NCI-H460 (cell line): ENCODE measurements around the gene CFAP99. TPM values are rescaled to one million over a fixed set of nuclear protein-coding genes. Genes with fewer than 3 reads are reported as not detected.
"Not testable (repeated sequence)": the region's sequence is repeated elsewhere in the genome, so short reads cannot be mapped to it uniquely, and the experiment has no call there.

Experiments
- DNase-seq: peaks from one replicate; pipeline ENCODE4 v3.0.0-alpha.2; 2016; ENCODE audit warnings: low read depth; ENCODE audit errors: extremely low read depth
- total RNA-seq: library from RNA; depleted of rRNA; stranded (reverse); fragments of >200 nt; shearing (Covaris generic); gene quantifications from 2 replicates; pipeline ENCODE4 v1.2.3, GENCODE V29; 2014

CFAP99 gene
- total RNA-seq, 1 experiment from 2014 or later: not detected

- no peak for DNase-seq
These were observed 46.3 kb downstream of the CFAP99 start for GRCh38 chr4:2465032-2465431.

- DNase-seq: not testable (repeated sequence)
These were observed 46.8 kb downstream of the CFAP99 start for GRCh38 chr4:2465544-2465943.

- DNase-seq: peak; percentile 93
These were observed 49.9 kb downstream of the CFAP99 start, which contains the start of gene RNF4 for GRCh38 chr4:2468456-2469191. Gene RNF4 (plus strand): TSS chr4:2469106. CDS start chr4:2490494, 21,388 bp downstream.

- DNase-seq: peak; percentile 5
These were observed 50.6 kb downstream of the CFAP99 start for GRCh38 chr4:2469192-2469984.

GRCh38 chr4:2470791-2471190 is 52.0 kb downstream of the CFAP99 start:
- DNase-seq: no peak

GRCh38 chr4:2472187-2472586 is 53.4 kb downstream of the CFAP99 start:
- no peak for DNase-seq

- DNase-seq: no peak
These were observed 59.5 kb downstream of the CFAP99 start for GRCh38 chr4:2478229-2478628.

GRCh38 chr4:2480649-2481048 is 61.9 kb downstream of the CFAP99 start:
- no peak for DNase-seq

GRCh38 chr4:2482192-2482591 is 63.4 kb downstream of the CFAP99 start:
- DNase-seq: no peak

- DNase-seq: no peak
These were observed 63.9 kb downstream of the CFAP99 start for GRCh38 chr4:2482693-2483092.

GRCh38 chr4:2483237-2483636 is 64.5 kb downstream of the CFAP99 start:
- DNase-seq: no peak

GRCh38 chr4:2484185-2484584 is 65.4 kb downstream of the CFAP99 start:
- DNase-seq: no peak

- no peak for DNase-seq
These were observed 66.2 kb downstream of the CFAP99 start for GRCh38 chr4:2484993-2485392.

- no peak for DNase-seq
These were observed 67.2 kb downstream of the CFAP99 start for GRCh38 chr4:2485956-2486355.

GRCh38 chr4:2486981-2487380 is 68.2 kb downstream of the CFAP99 start:
- DNase-seq: no peak

GRCh38 chr4:2487632-2488031 is 68.9 kb downstream of the CFAP99 start:
- DNase-seq: no peak

GRCh38 chr4:2489081-2489805 is 70.5 kb downstream of the CFAP99 start:
- DNase-seq: no peak

GRCh38 chr4:2489841-2490552 is 71.2 kb downstream of the CFAP99 start:
- DNase-seq: peak; percentile 1

- no peak for DNase-seq
These were observed 74.2 kb downstream of the CFAP99 start for GRCh38 chr4:2492970-2493369.

- no peak for DNase-seq
These were observed 76.2 kb downstream of the CFAP99 start for GRCh38 chr4:2494992-2495391.

- DNase-seq: no peak
These were observed 78.6 kb downstream of the CFAP99 start for GRCh38 chr4:2497324-2497723.
